Measurements from ENCODE around the gene C1orf210.

- TF ChIP-seq EZH2 (IDR thresholded peaks at IDR 0.05; ENCODE audit: insufficient read depth, poor library complexity, severe bottlenecking) (no peak), EZH2phosphoT487 (IDR thresholded peaks at IDR 0.05; ENCODE audit: insufficient read depth, low read depth) (no peak)
Observed at GRCh38 chr1:43304314-43304681, 18.9 kb upstream of the C1orf210 start.
